Astrocyte of the hippocampus (primary cell): Measurements from ENCODE around the gene FGFRL1.
A peak's percentile ranks its signal among the peaks of the same experiment; 100 is the strongest.
"Not testable (repeated sequence)": the region's sequence is repeated elsewhere in the genome, so short reads cannot be mapped to it uniquely, and the experiment has no call there.

Source experiments
- DNase-seq: peaks from one replicate; pipeline ENCODE4 v3.0.0; 2011; ENCODE audit warnings: low read depth, low spot score

Gene FGFRL1

DNA sequence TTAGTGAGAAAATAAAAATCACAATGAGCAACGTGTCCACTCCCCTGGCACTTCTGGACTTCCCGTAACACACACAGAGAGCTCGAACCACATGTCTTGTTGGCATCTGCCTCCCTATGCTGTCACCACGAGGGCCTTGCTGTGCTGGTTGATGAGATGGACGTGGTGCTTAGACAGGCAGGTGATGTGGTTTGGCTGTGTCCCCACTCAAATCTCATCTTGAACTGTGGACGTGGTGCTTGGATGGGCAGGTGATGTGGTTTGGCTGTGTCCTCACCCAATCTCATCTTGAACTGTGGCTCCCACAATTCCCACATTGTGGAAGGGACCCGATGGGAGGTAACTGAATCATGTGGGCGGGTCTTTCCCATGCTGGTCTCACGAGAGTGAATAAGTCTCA, 40.0 kb downstream of the FGFRL1 start:
- no peak for DNase-seq

DNA sequence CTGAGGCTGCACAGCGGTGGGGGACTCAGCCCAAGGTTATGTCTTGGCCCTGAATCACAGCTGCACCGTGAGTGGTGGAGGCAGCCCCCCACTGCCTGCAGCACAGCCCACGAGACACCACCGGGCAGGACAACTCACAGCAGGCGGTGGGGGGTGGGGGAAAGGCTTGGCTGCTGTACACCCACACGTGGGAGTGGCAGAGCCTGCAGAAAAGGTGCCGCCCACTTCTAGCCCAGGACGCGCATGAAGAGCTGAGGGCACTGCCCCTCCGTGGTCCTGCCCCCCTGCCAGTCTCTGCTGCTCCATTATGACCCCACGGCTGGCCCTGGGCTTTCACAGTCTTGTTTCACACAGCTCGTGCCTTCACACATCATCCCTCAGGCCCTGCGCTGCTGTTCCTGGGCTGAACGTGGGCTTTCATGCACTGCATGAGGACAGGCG, 40.8 kb downstream of the FGFRL1 start:
- no peak for DNase-seq

DNA sequence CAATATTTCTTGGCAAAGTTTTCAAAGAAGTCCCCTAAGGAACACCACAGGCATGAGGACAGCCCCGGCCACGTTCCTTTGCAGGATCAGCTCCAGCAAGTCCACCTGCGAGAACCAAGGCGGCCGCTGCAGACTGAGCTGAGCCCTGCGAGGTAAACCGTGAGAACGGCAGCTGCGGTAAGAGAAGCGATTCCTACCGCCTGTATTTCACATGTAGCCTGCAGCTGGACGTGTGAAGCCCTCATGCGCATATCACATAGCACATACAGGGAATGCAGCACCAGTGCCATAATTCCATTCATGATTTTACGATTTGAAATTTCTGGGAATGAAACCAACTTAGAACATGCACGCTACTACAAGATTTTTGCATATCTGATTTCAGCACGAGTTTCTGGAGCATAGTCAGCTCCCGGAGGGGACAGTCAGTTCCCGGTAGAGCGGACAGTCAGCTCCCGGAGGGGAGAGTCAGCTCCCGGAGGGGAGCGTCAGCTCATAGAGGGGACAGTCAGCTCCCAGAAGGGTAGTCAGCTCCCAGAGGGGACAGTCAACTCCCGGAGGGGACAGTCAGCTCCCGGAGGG, 41.7 kb downstream of the FGFRL1 start:
- no peak for DNase-seq

DNA sequence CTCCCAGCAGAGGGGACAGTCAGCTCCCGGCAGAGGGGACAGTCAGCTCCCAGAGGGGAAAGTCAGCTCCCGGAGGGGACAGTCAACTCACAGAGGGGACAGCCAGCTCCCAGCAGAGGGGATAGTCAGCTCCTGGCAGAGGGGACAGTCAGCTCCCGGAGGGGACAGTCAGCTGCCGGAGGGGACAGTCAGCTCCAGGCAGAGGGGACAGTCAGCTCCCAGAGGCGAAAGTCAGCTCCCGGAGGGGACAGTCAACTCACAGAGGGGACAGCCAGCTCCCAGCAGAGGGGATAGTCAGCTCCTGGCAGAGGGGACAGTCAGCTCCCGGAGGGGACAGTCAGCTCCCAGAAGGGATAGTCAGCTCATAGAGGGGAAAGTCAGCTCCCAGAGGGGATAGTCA, 42.5 kb downstream of the FGFRL1 start:
- not testable (repeated sequence) for DNase-seq

DNA sequence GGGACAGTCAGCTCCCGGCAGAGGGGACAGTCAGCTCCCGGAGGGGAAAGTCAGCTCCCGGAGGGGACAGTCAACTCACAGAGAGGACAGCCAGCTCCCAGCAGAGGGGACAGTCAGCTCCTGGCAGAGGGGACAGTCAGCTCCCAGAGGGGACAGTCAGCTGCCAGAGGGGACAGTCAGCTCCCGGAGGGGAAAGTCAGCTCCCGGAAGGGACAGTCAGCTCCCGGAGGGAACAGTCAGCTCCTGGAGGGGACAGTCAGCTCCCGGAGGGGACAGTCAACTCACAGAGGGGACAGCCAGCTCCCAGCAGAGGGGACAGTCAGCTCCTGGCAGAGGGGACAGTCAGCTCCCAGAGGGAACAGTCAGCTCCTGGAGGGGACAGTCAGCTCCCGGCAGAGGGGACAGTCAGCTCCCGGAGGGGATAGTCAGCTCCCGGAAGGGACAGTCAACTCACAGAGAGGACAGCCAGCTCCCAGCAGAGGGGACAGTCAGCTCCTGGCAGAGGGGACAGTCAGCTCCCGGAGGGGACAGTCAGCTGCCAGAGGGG, 43.3 kb downstream of the FGFRL1 start:
- DNase-seq: not testable (repeated sequence)

DNA sequence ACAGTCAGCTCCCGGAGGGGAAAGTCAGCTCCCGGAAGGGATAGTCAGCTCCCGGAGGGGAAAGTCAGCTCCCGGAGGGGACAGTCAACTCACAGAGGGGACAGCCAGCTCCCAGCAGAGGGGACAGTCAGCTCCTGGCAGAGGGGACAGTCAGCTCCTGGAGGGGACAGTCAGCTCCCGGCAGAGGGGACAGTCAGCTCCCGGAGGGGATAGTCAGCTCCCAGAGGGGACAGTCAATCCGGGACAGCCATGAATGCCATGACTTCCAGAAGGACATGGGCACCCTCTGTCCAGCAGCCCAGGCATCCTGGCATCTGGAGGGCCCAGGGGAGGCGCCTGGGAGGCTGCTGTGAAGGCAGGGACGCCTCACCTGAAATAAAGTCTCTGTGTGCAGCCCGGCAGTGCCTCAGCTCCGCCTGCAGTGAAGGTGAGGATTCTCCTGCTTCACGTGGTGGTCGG, 43.8 kb downstream of the FGFRL1 start:
- not testable (repeated sequence) for DNase-seq

DNA sequence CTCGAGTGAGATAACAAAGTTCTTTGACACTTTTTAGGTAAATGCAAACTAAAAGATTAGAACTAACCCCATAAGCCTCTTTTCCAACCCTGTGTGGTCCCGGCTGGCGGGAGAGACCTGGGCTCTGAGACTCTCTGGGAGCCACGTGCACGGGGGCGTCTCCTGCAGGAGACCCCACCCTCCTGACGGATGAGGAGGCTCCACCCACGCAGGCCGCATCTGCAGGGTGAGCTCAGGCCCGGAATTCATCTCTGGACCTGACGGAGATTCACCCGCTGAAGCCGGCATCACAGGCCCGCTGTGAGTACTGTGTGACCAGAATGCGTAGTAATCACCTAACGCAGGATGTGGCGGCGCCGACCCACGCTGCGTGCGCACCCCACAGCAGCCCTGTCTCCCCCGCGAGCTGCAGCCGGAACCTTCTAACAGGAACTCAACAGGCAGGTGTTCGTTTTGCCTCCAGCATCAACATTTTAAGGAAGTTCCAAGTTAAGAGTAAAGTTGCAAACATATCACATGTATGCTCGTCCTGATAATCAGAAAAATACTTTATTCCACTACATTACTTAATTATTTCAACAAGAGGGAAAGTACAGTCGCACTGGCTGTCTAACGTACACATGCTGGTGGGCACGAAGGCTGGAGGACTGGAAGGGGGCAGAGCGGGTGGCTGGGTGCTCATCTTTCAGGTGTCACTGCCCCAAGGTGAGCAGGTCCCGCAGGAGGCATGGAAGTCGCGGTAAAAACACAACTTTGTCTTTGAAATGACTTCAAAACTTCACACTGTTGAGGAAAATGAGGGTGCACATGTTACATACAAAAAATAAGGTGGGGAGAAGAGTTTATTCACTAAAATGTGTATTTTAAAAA, 44.5 kb downstream of the FGFRL1 start:
- DNase-seq: peak; percentile 23

DNA sequence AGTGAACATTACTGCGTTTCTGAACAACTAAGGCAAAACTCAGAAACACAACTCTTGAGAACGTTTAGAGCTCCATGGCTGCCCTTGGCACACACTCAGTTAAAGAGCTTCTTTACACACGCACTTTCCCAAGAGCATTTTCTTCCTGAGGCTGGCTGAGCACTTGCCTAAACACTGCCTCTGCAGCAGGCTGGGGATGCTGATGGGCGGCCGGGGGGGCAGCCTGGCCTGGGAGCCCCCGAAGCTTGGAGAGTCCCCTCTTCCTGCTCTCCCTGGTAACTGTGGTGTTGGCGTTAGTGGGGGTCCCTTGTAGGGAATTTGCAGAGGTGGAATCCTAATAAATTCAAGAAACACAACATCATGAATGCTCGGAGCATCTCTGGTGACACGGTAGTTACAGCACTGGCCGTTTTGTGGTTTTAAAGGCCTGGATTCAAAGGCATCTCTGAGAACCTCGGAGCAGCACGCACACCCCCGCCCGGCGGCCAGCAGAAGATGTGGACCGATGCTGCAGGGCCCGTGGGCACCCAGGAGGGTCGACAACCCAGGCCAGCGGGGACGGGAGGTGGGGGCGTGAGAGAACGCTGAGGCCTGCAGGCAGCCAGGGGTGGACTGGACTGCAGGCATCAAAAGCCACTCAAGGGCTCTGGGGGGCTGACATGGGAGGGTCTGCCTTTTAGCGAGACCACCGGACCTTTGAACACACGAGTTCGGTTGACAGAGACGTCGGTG, 45.4 kb downstream of the FGFRL1 start:
- no peak for DNase-seq

DNA sequence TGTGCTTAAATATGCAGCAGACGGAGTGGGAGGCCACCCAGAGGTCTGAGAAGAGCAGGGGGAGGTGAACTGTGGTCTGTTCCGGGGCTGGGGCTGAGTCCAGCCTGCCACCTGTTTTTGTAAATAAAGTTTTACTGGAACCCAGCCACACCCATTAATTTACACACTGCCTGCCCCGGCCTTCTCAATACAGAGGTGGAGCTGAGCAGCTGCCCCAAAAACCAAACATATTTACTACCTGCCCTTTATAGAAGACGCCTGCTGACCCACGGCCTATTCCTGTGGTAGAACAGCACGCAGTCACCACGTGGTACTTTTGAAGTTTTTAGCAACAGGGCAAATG, 45.9 kb downstream of the FGFRL1 start:
- DNase-seq: no peak

DNA sequence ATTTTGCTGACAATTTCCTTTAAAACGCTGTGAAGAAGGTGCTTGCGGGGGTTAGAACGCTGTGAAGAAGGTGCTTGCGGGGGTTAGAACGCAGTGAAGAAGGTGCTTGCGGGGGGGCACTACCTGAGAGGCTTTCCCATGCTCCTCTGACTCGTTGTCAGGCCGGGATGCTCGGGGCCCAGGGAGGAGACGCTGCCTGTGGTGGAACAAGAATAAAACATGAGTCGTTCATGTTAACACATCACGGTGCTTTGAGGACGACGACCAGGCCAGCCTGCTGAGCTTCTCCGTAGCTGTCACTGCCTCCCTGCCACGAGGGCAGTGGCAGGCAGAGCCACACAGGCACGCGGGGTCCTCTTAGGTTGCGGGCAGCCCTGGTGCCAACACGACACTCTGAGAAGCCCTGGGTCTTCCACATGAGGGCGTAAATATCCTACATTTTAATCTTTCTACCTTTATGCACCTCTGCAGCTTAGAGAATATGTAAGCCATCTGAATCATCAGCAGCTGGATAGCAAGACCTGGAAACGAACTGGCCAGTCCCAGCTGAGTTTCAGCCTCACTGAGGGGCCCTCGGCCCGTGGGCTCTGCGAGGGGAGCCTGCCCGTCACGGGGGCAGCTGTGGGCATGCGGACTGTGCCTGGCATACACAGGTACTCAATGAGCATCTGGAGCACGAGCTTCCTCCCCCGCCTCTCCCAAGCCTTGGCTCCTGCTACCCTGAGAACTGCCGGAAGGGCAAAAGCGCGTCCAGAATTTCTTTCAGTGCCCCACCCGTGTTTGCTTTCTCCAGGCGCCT, 47.0 kb downstream of the FGFRL1 start:
- DNase-seq: no peak

DNA sequence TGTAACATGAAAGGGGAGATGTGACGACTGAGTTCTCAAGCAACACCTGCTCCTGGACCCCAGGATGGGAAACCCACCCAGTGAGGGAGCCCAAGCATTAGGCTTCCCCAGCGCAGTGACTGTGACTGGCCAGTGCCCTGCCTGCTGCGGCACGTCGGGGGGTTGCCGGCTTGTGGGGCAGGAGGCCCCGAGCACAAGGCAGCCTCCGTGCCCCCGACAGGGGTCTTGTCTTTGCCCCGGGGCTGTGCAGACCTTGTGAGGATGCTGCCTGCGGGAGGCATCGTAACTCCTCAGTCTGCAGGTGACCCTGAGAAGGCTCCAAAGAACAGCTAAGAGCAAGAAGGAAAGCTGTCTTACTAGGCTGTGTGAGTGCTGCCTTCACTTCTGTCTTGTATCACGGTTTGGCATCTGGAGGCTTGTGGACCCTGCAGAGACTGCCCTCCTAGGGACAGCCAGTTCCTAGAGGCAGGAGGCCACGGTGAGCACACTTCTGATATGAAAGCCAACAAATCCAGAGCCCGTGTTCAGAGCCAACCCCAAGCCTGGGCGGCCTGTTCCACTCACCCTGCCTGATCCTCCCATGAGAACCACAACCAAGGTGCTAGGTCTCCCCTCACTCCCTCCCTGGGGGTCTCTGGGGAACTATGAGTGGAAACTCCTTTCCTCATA, 47.7 kb downstream of the FGFRL1 start:
- no peak for DNase-seq

DNA sequence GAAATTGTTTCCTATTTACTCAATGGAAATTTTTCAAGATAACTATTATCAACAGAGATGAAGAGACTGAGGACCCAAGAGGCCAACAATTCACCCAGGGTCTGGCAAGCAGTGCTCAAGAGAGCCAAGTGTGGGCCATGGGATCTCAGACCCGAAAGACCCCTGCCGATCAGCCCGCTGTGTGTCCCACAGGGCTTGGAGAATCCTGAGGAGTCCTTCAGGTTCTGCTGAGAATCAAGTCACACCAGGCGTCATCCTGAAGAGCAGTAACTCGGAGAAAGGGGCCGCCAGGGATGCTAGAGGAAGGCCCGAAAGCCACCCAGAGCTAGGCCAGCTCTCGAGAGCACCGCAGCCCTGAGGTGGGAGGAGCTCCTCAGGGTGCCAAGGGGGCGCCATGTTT, 48.7 kb downstream of the FGFRL1 start:
- no peak for DNase-seq

DNA sequence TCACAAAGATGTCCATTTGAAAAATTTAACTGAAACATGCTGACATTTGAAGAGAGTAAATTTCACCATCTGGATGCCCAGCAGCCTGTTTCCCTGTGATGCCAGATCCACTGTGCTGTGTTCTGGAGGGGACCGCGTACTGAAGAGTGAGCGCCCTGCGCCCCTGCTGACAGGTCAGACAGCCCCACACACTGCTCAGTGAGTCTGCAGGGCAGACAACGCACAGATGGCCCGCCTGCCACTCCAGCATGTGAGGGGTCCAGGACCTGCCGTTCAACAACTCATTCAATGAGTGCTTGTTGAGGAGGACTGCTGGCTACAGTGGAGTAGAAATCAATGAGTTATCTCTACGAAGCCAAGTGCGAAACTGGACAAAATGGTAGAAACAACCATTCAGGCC, 49.2 kb downstream of the FGFRL1 start:
- no peak for DNase-seq

DNA sequence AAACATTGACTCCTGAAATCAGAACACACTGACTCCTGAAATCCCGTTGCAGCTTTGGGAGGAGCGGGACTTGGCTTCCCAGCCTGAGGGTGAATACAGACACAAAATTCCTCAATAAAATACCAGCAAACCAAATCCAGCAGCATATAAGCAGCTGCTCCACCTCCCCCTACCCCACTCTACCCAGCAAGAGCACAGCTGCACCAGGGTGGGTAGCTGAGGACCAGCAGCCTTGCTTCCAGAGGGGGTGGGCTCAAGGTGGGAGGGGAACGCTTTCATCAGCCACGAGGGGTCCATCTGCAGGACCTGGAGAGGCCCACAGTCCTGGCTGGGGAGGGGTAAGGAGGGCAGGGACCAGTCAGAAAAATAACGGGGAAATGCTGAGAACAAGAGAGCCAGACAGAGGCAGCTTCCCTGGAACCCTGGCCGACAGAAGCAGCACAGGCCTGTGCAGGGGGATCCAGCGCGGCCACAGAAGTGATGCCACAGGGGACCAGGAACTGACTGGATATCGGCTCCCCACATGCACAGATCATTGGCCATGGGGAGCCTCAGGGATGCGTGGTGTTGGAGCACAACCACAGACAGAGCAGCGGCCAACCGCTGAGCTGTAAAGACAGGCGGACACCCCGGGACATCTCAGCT, 49.8 kb downstream of the FGFRL1 start:
- no peak for DNase-seq

DNA sequence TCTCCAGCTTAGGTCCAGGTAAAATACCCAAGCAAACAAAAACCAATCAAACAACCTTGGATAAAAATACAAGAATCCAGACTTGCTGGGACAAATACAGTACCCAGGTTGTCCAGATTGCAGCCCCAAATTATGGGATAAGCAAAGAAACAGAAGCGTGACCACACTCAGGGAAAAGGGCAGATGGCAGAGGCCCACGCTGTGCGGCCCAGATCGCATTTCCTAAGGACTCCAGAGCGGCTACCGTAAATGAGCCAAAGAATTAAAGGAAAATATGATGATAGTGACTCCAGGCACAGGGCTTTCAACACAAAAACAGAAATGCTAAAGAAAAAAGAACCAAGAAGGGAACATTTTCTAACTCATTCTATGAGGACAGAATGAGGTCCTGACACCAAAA, 50.3 kb downstream of the FGFRL1 start:
- no peak for DNase-seq

DNA sequence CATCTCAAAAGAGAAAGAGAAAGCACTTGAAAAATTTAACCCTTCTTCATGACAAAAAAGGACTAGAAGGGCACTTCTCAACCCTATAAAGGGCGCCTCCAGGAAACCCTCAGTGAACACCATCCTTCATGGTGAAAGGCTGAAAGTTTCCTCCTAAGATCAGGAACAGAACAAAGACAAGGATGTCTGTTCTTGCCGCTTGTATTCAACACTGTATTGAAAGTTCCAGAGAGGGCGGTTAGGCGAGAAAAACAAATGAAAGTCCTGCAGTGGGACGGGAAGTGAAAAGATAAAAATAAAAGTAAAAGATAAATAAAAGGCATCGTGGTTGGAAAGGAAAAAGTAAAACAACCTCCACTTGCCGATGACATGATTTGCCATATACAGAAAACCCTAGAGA, 51.0 kb downstream of the FGFRL1 start:
- DNase-seq: no peak

DNA sequence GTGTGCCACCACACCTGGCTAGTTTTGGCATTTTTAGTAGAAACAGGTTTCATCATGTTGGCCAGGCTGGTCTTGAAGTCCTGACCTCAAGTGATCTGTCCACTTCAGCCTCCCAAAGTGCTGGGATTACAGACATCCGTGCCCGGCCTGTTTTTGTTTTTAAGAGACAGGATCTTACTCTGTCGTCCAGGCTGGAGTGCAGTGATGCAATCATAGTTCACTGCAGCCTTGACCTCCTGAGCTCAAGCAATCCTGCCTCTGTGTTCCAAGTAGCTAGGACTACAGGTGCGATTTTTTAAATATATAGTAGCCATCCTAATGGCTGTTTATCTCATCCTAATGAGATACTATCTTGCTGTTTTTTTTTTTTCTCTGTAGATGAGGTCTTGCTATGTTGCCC, 54.3 kb downstream of the FGFRL1 start:
- DNase-seq: no peak

DNA sequence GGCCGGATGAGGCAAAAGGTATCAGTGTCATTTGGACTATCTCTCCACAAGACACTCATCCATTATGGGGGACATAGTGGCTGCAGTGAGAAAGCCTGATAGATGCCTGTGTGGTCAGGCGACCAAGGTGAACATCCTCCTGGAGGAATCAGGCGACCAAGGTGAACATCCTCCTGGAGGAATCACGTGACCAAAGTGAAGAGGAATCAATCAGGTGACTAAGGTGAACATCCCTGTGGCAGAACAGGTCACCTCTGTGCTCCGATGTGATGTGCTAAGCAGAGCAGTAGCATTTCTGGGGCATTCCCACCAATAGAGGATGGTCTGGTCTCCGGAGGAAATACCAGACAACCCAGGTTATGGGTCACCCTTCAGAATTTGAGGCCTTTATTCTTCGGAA, 58.0 kb downstream of the FGFRL1 start:
- DNase-seq: no peak

DNA sequence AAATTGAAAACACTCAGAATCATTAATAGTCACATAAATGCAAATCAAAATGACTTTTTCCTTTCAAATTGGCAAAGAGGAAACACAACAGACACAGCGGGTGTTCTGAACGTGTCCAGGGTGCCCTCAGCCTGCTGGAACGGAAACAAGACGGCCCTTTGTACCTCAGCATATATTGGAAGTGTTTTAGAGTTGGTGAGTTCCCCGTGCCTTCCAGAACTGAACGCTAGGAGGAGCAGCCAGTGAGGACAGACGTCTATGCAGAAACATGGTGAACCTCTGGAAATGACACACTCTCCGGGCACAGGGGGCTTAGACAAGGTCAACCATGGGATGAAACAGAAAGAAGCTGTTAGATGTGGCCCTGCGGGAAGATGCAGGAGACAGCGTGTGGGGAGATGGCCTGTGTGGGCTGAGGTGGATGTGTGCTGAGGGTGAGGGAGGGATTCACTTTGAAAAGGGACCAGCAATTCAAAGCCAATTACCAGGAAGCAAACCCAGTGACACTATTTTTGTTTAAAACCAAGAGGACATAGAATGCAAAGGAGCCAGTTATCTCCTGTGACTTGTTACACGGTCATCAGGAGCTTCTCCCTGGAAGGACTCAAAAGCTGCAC, 61.5 kb downstream of the FGFRL1 start:
- DNase-seq: peak; percentile 74

DNA sequence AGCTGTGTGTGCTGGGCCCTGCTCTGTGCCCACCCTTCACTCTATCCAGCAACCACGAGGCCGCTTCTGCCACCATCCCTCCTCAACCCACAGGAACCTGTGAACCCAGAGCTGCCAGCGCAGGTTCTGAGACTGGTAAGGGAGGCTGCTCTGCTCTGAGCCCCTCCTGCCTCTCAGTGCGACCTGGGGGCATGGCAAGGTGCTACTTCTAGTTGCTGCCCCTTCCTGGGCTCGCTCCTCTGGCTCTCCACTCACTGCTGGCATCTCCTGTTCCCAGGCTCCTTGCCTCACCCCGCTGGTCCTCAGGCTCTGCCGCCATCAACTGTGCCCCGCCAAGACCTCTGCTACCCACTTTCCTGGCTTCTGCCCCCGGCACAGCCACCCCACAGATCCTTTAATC, 62.7 kb downstream of the FGFRL1 start:
- DNase-seq: no peak
